H9 (cell line): ENCODE results near the gene CNN3. TPM values are rescaled to one million over a fixed set of nuclear protein-coding genes. Genes with fewer than 3 reads are reported as not detected.

Experiments
- DNase-seq: peaks from one replicate; pipeline ENCODE4 v3.0.0-alpha.2; 2017
- H2AFZ ChIP-seq: one replicate; pipeline ENCODE4 v1.6.1; 2013; ENCODE audit warnings: mild to moderate bottlenecking, low read length, control low read depth, moderate library complexity
- H2AK5ac ChIP-seq: 2 replicates; pipeline ENCODE4 v1.6.1; 2013; ENCODE audit warnings: low read length, control low read depth, mixed read lengths; ENCODE audit not compliant: insufficient read length
- H2BK120ac ChIP-seq: one replicate; pipeline ENCODE4 v1.6.1; 2013; ENCODE audit warnings: low read depth, mild to moderate bottlenecking, low read length, control low read depth, inconsistent platforms; ENCODE audit not compliant: poor library complexity, severe bottlenecking
- H2BK12ac ChIP-seq: 2 replicates; pipeline ENCODE4 v1.6.1; 2013; ENCODE audit warnings: low read length, control low read depth, mixed read lengths, low read depth; ENCODE audit not compliant: insufficient read length
- H2BK15ac ChIP-seq: 2 replicates; pipeline ENCODE4 v1.6.1; 2013; ENCODE audit warnings: low read depth, low read length, control low read depth
- H2BK20ac ChIP-seq: one replicate; pipeline ENCODE4 v1.6.1; 2013; ENCODE audit warnings: low read depth, mild to moderate bottlenecking, low read length, control low read depth, inconsistent platforms; ENCODE audit not compliant: poor library complexity, severe bottlenecking
- H2BK5ac ChIP-seq: 2 replicates; pipeline ENCODE4 v1.6.1; 2013; ENCODE audit warnings: low read length, control low read depth, mixed read lengths; ENCODE audit not compliant: insufficient read length
- H3K14ac ChIP-seq: 2 replicates; pipeline ENCODE4 v1.6.1; 2013; ENCODE audit warnings: low read length, control low read depth; ENCODE audit not compliant: insufficient read depth
- H3K18ac ChIP-seq: 2 replicates; pipeline ENCODE4 v1.6.1; 2013; ENCODE audit warnings: low read depth, mild to moderate bottlenecking, mixed read lengths, low read length, control low read depth; ENCODE audit not compliant: insufficient read length
- H3K23ac ChIP-seq: 2 replicates; pipeline ENCODE4 v1.6.1; 2013; ENCODE audit warnings: low read length, control low read depth, mixed read lengths, low read depth; ENCODE audit not compliant: insufficient read length
- H3K23me2 ChIP-seq: 2 replicates; pipeline ENCODE4 v1.6.1; 2013; ENCODE audit warnings: low read depth, mild to moderate bottlenecking, mixed read lengths, low read length, control low read depth; ENCODE audit not compliant: insufficient read length, poor library complexity, severe bottlenecking
- H3K27ac ChIP-seq: 2 replicates; pipeline ENCODE4 v1.5.1; 2013; ENCODE audit warnings: low read length, control low read depth, mixed read lengths, low read depth; ENCODE audit not compliant: insufficient read length
- H3K27me3 ChIP-seq: 2 replicates; pipeline ENCODE4 v1.6.1; 2013; ENCODE audit warnings: low read length, control low read depth, inconsistent platforms; ENCODE audit not compliant: insufficient read depth
- H3K4ac ChIP-seq: 2 replicates; pipeline ENCODE4 v1.6.1; 2013; ENCODE audit warnings: low read depth, mild to moderate bottlenecking, control low read depth, inconsistent platforms, low read length, moderate library complexity
- H3K4me1 ChIP-seq: 2 replicates; pipeline ENCODE4 v1.6.1; 2013; ENCODE audit warnings: low read length, control low read depth, inconsistent platforms; ENCODE audit not compliant: insufficient read depth
- H3K4me2 ChIP-seq: 2 replicates; pipeline ENCODE4 v1.6.1; 2013; ENCODE audit warnings: low read length, control low read depth, mixed read lengths; ENCODE audit not compliant: insufficient read length, insufficient read depth
- H3K56ac ChIP-seq: 2 replicates; pipeline ENCODE4 v1.6.1; 2013; ENCODE audit warnings: low read depth, mild to moderate bottlenecking, mixed read lengths, low read length, control low read depth; ENCODE audit not compliant: insufficient read length
- H3K79me1 ChIP-seq: 2 replicates; pipeline ENCODE4 v1.6.1; 2013; ENCODE audit warnings: low read depth, mild to moderate bottlenecking, moderate library complexity, low read length, control low read depth, inconsistent platforms; ENCODE audit not compliant: insufficient read depth, poor library complexity, severe bottlenecking
- H3K79me2 ChIP-seq: 2 replicates; pipeline ENCODE4 v1.6.1; 2013; ENCODE audit warnings: low read length, control low read depth, inconsistent platforms; ENCODE audit not compliant: insufficient read depth
- H3K9ac ChIP-seq: 2 replicates; pipeline ENCODE4 v1.6.1; 2013; ENCODE audit warnings: low read length, control low read depth, mixed read lengths; ENCODE audit not compliant: insufficient read length; ENCODE audit errors: extremely low read depth
- H3K9me3 ChIP-seq: one replicate; pipeline ENCODE4 v1.6.1; 2013; ENCODE audit warnings: low read depth, low read length, inconsistent platforms; ENCODE audit not compliant: control insufficient read depth
- H3T11ph ChIP-seq: one replicate; pipeline ENCODE4 v1.6.1; 2013; ENCODE audit warnings: mild to moderate bottlenecking, low read length, control low read depth, inconsistent platforms
- H4K20me1 ChIP-seq: one replicate; pipeline ENCODE4 v1.6.1; 2013; ENCODE audit not compliant: control insufficient read depth, insufficient read length, insufficient read depth
- H4K5ac ChIP-seq: 2 replicates; pipeline ENCODE4 v1.6.1; 2013; ENCODE audit warnings: low read depth, mild to moderate bottlenecking, mixed read lengths, low read length, control low read depth; ENCODE audit not compliant: insufficient read length
- H4K8ac ChIP-seq: replicated peaks from 2 replicates; pipeline ENCODE4 v1.6.1; 2013; ENCODE audit warnings: low read length, control low read depth, mixed read lengths, low read depth; ENCODE audit not compliant: insufficient read length
- H4K91ac ChIP-seq: 2 replicates; pipeline ENCODE4 v1.6.1; 2013; ENCODE audit warnings: low read depth, mild to moderate bottlenecking, moderate library complexity, mixed read lengths, low read length, control low read depth; ENCODE audit not compliant: insufficient read length
- H3K27ac Mint-ChIP-seq, 3 experiments: 2 replicates in 2 of 3; 3 replicates in 1 of 3; pipeline ENCODE4 v1.8.0; 2020 to 2021; ENCODE audit warnings: mixed read lengths in 3 of 3, mild to moderate bottlenecking in 1 of 3, moderate library complexity in 1 of 3
- H3K27me3 Mint-ChIP-seq: 2 replicates; pipeline ENCODE4 v1.8.0; 2021; ENCODE audit warnings: low read depth, mild to moderate bottlenecking, moderate library complexity, mixed read lengths
- H3K36me3 Mint-ChIP-seq, 3 experiments: 2 replicates in 2 of 3; 3 replicates in 1 of 3; pipeline ENCODE4 v1.8.0; 2020 to 2021; ENCODE audit warnings: low read depth in 3 of 3, mixed read lengths in 3 of 3; ENCODE audit not compliant: insufficient read depth in 1 of 3
- H3K4me1 Mint-ChIP-seq, 2 experiments: 2 replicates each; pipeline ENCODE4 v1.8.0; 2020; ENCODE audit warnings: mixed read lengths in 2 of 2
- H3K4me3 Mint-ChIP-seq, 2 experiments: 2 replicates in 1 of 2; 3 replicates in 1 of 2; pipeline ENCODE4 v1.8.0; 2020 to 2021; ENCODE audit warnings: mild to moderate bottlenecking in 2 of 2, mixed read lengths in 2 of 2, moderate library complexity in 1 of 2
- H3K9me3 Mint-ChIP-seq, 2 experiments: 2 replicates in 1 of 2; 3 replicates in 1 of 2; pipeline ENCODE4 v1.8.0; 2020; ENCODE audit warnings: mild to moderate bottlenecking in 2 of 2, mixed read lengths in 2 of 2, moderate library complexity in 1 of 2
- WGBS: extraction: QIAGEN DNeasy Blood & Tissue Kit; methylation state at CpG from one replicate; pipeline ENCODE4 v1.1.7; 2013; ENCODE audit warnings: missing lambda C conversion rate, low lambda C conversion rate, mixed read lengths; ENCODE audit not compliant: insufficient read length; ENCODE audit errors: extremely low coverage; 5-methylcytosine and 5-hydroxymethylcytosine counted together
- total RNA-seq: library from RNA; stranded (reverse); gene quantifications from 2 replicates; pipeline ENCODE4 v1.2.1, GENCODE V29; 2021
- TF ChIP-seq, protein P1 (sequence below): fragments of 200-600 bp; sonication (generic); conservative IDR thresholded peaks from 3 replicates; pipeline ENCODE4 v1.8.0; 2021; ENCODE audit warnings: antibody characterized with exemption, mild to moderate bottlenecking

CNN3 gene
- total RNA-seq, 1 experiment from 2014 or later = 279 TPM

- Histone ChIP-seq H2BK12ac (no peak overlapping the region), H3K9ac (no peak overlapping the region), H3K4me2 (no peak overlapping the region), H3K23ac (no peak overlapping the region), H2BK20ac (no peak overlapping the region), H3K27me3 (no peaks in the 10 kb centered on the region), H4K8ac (no peak overlapping the region), H3K27ac (no peak overlapping the region), H3K23me2 (no peaks in the 10 kb centered on the region), H3K14ac (no peak overlapping the region), H3K79me1 (no peaks in the 10 kb centered on the region), H2AK5ac (no peak overlapping the region), H3K79me2 (no peaks in the 10 kb centered on the region), H2BK120ac (no peak overlapping the region), H3K56ac (no peak overlapping the region), H3K18ac (no peak overlapping the region), H3K9me3 (no peaks in the 10 kb centered on the region), H3K4me1 (no peaks in the 10 kb centered on the region), H4K91ac (no peak overlapping the region), H4K20me1 (no peaks in the 10 kb centered on the region), H3K4ac (no peak overlapping the region), H4K5ac (no peak overlapping the region), H3T11ph (no peak overlapping the region), H2BK15ac (no peak overlapping the region), H2AFZ (no peak overlapping the region), H2BK5ac (no peak overlapping the region)
- no CpG with 5 or more reads among the region's 6 CpGs for WGBS
- H3K27me3 Mint-ChIP-seq = peaks cover 4% of the 10 kb centered on the region
- DNase-seq = no peak
- H3K4me1 Mint-ChIP-seq = peaks cover 4 to 5% of the 10 kb centered on the region in 2 experiments
- H3K4me3 Mint-ChIP-seq = no peak overlapping the region
- TF ChIP-seq, protein P1, sequence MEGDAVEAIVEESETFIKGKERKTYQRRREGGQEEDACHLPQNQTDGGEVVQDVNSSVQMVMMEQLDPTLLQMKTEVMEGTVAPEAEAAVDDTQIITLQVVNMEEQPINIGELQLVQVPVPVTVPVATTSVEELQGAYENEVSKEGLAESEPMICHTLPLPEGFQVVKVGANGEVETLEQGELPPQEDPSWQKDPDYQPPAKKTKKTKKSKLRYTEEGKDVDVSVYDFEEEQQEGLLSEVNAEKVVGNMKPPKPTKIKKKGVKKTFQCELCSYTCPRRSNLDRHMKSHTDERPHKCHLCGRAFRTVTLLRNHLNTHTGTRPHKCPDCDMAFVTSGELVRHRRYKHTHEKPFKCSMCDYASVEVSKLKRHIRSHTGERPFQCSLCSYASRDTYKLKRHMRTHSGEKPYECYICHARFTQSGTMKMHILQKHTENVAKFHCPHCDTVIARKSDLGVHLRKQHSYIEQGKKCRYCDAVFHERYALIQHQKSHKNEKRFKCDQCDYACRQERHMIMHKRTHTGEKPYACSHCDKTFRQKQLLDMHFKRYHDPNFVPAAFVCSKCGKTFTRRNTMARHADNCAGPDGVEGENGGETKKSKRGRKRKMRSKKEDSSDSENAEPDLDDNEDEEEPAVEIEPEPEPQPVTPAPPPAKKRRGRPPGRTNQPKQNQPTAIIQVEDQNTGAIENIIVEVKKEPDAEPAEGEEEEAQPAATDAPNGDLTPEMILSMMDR = no peak
- peaks cover 0 to 6% of the 10 kb centered on the region in 2 experiments; a peak in 1 of 5 replicates for H3K9me3 Mint-ChIP-seq
- H3K27ac Mint-ChIP-seq = no peak overlapping the region; a peak in 1 of 7 replicates
- H3K36me3 Mint-ChIP-seq = peaks cover 0 to 7% (median 5%) of the 10 kb centered on the region in 3 experiments; a peak in 2 of 7 replicates
Observed at GRCh38 chr1:94874423-94874822, 52.5 kb downstream of the CNN3 start.
